HG02763 (cell line): ENCODE measurements around the gene TMEM80.
A peak's percentile ranks its signal among the peaks of the same experiment; 100 is the strongest.

Experiments
- ATAC-seq: cut with Tn5 transposase; IDR thresholded peaks from one replicate; pipeline ENCODE4 v1.9.1; 2021; ENCODE audit warnings: mild to moderate bottlenecking, moderate library complexity; ENCODE audit not compliant: unreplicated experiment

The TMEM80 gene

DNA sequence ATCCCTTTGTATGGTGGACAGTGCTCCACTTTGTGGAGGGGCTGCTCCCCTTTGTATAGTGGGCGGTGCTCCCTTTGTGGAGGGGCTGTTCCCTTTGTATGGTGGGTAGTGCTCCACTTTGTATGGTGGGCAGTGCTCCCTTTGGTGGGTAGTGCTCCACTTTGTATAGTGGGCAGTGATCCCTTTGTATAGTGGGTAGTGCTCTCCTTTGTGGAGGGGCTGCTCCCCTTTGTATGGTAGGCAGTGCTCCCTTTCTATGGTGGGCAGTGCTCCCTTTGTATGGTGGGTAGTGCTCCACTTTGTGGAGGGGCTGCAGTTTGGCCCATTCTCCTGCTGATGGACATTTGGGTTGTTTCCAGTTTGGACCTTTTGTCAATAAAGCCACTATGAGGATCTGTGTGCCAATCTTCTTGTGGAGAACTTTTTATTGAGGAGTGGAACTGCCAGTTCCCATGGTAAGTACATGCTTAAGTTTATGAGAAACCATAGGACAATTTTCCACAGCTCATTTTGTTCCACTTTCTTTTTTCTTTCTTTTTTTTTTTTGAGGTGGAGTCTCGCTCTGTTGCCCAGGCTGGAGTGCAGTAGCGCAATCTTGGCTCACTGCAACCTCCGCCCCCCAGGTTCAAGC, 47.1 kb downstream of the TMEM80 start:
- ATAC-seq: no peak

DNA sequence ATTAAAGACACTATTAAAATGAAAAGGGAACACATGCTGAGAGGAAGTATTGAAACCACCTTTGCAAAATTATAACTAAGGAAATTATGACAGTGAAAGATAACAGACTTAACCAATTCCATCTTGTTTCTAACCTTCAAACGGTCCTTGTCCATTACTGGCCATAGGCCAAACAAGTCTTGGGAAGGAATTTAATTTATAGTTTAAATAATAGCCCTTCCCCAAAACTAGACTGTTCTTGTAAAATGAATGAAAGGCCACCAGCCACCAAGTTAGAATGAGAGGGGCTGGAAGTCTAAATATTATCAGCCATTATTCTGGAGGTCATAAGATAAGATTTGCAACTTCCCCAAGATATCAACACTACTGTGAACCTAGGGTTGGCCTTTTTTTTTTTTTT, 49.8 kb downstream of the TMEM80 start:
- no peak for ATAC-seq

DNA sequence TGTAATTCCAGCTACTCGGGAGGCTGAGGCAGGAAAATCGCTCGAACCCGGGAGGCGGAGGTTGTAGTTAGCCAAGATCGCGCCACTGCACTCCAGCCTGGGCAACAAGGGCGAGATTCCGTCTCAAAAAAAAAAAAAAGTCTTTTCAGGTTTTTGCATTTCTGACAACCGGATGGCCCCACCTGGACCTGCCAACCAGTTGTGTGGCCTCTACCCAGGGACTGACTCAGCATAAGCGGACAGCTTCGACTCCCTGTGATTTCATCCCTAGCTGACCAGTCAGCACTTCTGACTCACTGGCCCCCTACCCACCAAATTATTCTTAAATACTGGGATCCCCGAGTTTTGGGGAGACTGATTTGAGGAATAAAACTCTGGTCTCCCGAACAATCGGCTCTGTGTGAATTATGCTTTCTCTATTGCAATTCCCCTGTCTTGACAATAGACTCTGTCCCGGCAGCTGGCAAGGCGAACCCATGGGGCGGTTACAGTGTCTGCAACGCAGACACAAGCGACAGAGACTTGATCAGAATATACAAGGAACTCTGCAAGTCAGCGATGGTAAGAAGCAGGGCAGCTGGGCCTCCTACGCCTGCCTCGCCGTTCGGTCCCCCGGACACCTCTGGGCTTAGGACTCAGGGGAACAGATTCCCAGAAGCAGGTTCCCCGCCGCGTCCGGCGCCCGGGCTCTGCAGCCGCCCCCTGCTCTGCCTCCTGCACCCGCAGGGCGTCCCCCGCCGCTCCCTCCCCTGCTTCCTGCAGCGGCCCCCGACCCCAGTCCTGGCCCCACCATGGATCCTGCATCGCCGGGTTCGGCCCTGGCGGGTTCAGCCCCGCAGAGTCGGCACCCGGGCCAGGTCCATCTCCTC, 50.9 kb downstream of the TMEM80 start:
- ATAC-seq: no peak

GRCh38 chr11:747158-748006, 51.8 kb downstream of the TMEM80 start, which contains the start of gene TALDO1:
TSS of gene TALDO1 (plus strand) at chr11:747464. CDS start at chr11:747482, 18 bp downstream.
- ATAC-seq: peak; percentile 86

DNA sequence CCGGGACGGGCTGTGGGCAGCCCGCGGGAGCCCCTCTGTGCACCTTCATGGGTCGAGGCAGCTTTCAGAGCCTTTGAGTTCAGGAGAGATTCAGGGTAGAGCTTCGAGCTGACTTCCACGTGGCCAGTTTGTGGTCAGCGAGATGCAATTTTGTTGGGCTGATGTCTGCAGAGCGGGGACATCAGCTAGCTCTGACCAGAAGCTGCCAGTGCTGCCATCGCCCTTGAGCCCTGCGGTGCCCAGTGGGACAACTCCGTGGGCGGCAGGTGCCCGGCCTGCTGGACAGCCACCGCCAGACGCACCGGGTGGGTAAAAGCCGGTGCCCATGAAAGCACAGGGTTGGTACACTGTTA, 52.4 kb downstream of the TMEM80 start:
- ATAC-seq: no peak

- no peak for ATAC-seq
Measured at GRCh38 chr11:749731-750130, 54.1 kb downstream of the TMEM80 start.
